ENCODE measurements around the gene UBB. TPM values are rescaled to one million over a fixed set of nuclear protein-coding genes. Genes with fewer than 3 reads are reported as not detected.

UBB gene
- total RNA-seq, 1 donor from 2014 or later, result 1,058 TPM

DNA sequence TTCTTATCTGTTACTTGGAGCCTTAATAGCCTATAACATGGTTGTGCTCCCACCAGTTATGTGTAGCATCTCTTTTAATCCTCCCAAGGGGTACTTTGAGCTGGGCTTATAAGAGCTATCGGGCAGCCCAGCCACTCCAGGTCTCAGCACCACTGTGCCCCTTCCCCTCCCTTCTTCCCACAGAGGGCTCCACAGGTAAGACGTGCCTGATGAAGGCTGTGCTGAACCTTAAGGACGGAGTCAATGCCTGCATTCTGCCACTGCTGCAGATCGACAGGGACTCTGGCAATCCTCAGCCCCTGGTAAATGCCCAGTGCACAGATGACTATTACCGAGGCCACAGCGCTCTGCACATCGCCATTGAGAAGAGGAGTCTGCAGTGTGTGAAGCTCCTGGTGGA lies 41.5 kb downstream of the UBB start:
- no peak for DNase-seq (ENCODE audit: low spot score)
- H3K9me3 Mint-ChIP-seq (ENCODE audit: low read depth), result no peaks in the 10 kb centered on the region
- H3K4me3 Mint-ChIP-seq (ENCODE audit: unreplicated experiment), result no peak overlapping the region
- H3K36me3 Mint-ChIP-seq (ENCODE audit: low read depth), result peaks cover 1% of the 10 kb centered on the region
- TF ChIP-seq, protein P1, sequence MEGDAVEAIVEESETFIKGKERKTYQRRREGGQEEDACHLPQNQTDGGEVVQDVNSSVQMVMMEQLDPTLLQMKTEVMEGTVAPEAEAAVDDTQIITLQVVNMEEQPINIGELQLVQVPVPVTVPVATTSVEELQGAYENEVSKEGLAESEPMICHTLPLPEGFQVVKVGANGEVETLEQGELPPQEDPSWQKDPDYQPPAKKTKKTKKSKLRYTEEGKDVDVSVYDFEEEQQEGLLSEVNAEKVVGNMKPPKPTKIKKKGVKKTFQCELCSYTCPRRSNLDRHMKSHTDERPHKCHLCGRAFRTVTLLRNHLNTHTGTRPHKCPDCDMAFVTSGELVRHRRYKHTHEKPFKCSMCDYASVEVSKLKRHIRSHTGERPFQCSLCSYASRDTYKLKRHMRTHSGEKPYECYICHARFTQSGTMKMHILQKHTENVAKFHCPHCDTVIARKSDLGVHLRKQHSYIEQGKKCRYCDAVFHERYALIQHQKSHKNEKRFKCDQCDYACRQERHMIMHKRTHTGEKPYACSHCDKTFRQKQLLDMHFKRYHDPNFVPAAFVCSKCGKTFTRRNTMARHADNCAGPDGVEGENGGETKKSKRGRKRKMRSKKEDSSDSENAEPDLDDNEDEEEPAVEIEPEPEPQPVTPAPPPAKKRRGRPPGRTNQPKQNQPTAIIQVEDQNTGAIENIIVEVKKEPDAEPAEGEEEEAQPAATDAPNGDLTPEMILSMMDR (IDR thresholded peaks at IDR 0.05), result no peak
- H3K4me1 Mint-ChIP-seq (ENCODE audit: low read depth), result peaks cover 29% of the 10 kb centered on the region
- H3K27me3 Mint-ChIP-seq (ENCODE audit: low read depth), result no peaks in the 10 kb centered on the region
- H3K27ac Mint-ChIP-seq (ENCODE audit: unreplicated experiment), result no peak overlapping the region

DNA sequence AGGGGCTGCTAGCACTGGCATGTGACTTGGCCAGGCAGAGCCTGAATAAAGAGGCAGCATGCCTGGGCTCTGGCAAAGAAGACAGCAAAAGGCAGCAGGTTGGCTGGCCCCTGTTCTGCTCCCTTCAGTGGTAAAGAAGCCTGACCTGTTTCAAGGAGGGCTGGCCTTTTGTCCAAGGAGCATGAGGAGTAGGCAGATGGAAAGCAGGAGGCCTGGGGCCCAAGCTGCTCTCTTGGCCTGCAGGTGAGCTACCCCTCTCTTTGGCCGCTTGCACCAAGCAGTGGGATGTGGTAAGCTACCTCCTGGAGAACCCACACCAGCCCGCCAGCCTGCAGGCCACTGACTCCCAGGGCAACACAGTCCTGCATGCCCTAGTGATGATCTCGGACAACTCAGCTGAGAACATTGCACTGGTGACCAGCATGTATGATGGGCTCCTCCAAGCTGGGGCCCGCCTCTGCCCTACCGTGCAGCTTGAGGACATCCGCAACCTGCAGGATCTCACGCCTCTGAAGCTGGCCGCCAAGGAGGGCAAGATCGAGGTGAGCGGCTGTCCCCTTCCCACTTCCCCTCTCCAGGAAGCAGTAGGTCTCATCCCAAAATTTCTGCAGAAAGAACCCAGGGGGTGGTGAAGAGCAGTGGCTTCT lies 42.5 kb downstream of the UBB start:
- no peaks in the 10 kb centered on the region for H3K27me3 Mint-ChIP-seq (ENCODE audit: low read depth)

DNA sequence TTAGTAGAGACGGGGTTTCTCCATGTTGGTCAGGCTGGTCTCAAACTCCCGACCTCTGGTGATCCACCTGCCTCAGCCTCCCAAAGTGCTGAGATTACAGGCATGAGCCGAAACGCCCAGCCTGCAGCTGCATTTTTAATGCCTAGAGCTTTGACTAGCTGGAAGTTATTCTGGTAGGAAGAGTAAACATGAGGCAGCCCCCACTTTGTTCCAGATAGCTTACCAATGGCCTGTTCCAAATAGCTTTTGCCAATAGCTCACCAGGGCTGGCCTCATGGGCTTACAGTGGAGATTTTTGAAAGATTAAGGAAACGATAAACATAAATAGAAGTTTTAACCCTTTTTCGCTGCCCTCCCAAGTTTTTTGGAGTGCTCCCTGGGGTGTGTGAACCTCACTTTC lies 44.3 kb downstream of the UBB start:
- TF ChIP-seq, protein P1 (IDR thresholded peaks at IDR 0.05), result no peak
- Mint-ChIP-seq H3K4me1 (ENCODE audit: low read depth) (peaks cover 11% of the 10 kb centered on the region), H3K4me3 (ENCODE audit: unreplicated experiment) (no peak overlapping the region), H3K27me3 (ENCODE audit: low read depth) (no peaks in the 10 kb centered on the region), H3K27ac (ENCODE audit: unreplicated experiment) (no peak overlapping the region), H3K9me3 (ENCODE audit: low read depth) (no peaks in the 10 kb centered on the region), H3K36me3 (ENCODE audit: low read depth) (peaks cover 3% of the 10 kb centered on the region)
- no peak for DNase-seq (ENCODE audit: low spot score)

More for the DNA sequence above, 42.5 kb downstream of the UBB start:
- TF ChIP-seq, protein P1 (IDR thresholded peaks at IDR 0.05), result no peak
- no peak overlapping the region for H3K4me3 Mint-ChIP-seq (ENCODE audit: unreplicated experiment)
- H3K27ac Mint-ChIP-seq (ENCODE audit: unreplicated experiment), result no peak overlapping the region
- H3K9me3 Mint-ChIP-seq (ENCODE audit: low read depth), result no peaks in the 10 kb centered on the region
- H3K4me1 Mint-ChIP-seq (ENCODE audit: low read depth), result peaks cover 24% of the 10 kb centered on the region
- H3K36me3 Mint-ChIP-seq (ENCODE audit: low read depth), result peaks cover 1% of the 10 kb centered on the region
- no peak for DNase-seq (ENCODE audit: low spot score)

DNA sequence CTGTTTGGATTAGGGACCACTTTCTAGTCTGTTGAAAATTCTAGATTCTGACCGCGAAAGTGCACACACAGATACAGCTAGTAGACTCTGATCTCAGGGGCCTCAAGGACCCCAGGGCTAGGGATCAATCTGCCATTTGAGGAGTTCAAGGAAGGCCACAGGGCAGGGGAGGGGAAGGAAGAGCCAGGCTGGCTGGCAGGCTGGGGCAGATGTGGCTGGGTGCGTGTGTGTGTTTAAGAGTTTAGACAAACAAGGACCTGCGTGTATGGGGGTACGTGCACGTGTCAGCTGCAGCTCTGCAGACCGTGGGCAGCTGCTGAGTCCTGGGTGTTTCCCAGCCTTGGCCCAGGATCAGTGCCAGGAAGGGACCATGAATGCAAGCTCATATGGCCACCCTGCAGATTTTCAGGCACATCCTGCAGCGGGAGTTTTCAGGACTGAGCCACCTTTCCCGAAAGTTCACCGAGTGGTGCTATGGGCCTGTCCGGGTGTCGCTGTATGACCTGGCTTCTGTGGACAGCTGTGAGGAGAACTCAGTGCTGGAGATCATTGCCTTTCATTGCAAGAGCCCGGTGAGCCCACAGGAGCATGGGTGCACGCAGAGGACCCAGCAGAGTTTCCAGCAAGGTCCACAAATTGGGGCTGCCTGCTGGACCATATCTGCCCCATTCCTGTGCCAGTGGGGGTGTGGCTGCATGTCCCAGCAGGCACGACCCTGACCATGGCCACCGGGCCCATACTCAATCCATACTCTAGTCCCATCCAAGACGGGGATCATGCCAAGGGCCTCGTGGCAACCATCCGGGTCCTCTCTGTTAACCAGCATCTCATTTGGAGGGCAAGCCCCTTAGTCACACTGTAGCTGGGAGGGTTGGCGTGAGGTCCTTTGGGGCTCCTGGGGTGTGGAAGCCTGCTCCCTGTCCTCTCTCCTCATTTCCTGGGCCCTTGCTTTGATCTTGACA lies 45.1 kb downstream of the UBB start:
- H3K36me3 Mint-ChIP-seq (ENCODE audit: low read depth), result peaks cover 3% of the 10 kb centered on the region
- H3K4me1 Mint-ChIP-seq (ENCODE audit: low read depth), result peaks cover 5% of the 10 kb centered on the region
- TF ChIP-seq, protein P1 (IDR thresholded peaks at IDR 0.05), result no peak
- DNase-seq (ENCODE audit: low spot score), result no peak
- no peak overlapping the region for H3K4me3 Mint-ChIP-seq (ENCODE audit: unreplicated experiment)
- no peaks in the 10 kb centered on the region for H3K27me3 Mint-ChIP-seq (ENCODE audit: low read depth)
- H3K9me3 Mint-ChIP-seq (ENCODE audit: low read depth), result no peaks in the 10 kb centered on the region
- no peak overlapping the region for H3K27ac Mint-ChIP-seq (ENCODE audit: unreplicated experiment)

DNA sequence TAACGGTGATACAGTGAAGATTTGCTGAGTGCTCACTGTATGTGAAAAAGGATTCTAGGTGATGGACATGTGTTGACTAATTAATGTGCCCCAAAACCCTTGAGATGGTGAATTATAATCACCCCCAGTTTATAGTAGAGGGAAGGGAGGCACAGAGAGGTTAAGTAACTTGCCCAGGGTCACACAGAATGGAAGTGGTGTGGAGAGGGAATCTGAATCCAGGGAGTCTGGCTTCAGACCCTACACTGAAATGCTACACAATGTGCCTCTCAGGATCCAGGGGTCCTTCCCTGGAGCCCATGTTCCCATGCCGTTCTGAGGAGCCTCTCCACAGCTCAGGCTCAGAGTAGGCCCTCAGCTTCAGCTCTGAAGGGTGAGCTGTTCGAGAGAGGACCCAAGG lies 46.1 kb downstream of the UBB start:
- Mint-ChIP-seq H3K4me1 (ENCODE audit: low read depth) (peaks cover 5% of the 10 kb centered on the region), H3K27ac (ENCODE audit: unreplicated experiment) (no peak overlapping the region), H3K4me3 (ENCODE audit: unreplicated experiment) (no peak overlapping the region), H3K27me3 (ENCODE audit: low read depth) (no peaks in the 10 kb centered on the region), H3K9me3 (ENCODE audit: low read depth) (no peaks in the 10 kb centered on the region), H3K36me3 (ENCODE audit: low read depth) (peaks cover 3% of the 10 kb centered on the region)
- no peak for DNase-seq (ENCODE audit: low spot score)
- TF ChIP-seq, protein P1 (IDR thresholded peaks at IDR 0.05), result no peak
